Muscle layer of duodenum (tissue), 2 donors: ENCODE measurements around the gene CD53.
"Not testable (repeated sequence)": the region's sequence is repeated elsewhere in the genome, so short reads cannot be mapped to it uniquely, and the experiment has no call there.

Experiments
- H3K27ac ChIP-seq: one replicate; pipeline ENCODE4 v1.7.0; 2013; ENCODE audit warnings: mild to moderate bottlenecking, low read length
- H3K27me3 ChIP-seq: one replicate; pipeline ENCODE4 v1.7.0; 2013; ENCODE audit warnings: low read depth, mild to moderate bottlenecking, control low read depth, low read length
- H3K36me3 ChIP-seq, 2 donors: one replicate each; pipeline ENCODE4 v1.7.0; 2013; ENCODE audit warnings: low read length in 2 of 2, control low read depth in 1 of 2, mild to moderate bottlenecking in 1 of 2; ENCODE audit not compliant: insufficient read depth in 2 of 2, control insufficient read depth in 1 of 2
- H3K4me1 ChIP-seq, 2 donors: one replicate each; pipeline ENCODE4 v1.7.0; 2013; ENCODE audit warnings: low read length in 2 of 2, mild to moderate bottlenecking in 2 of 2, control low read depth in 1 of 2, moderate library complexity in 1 of 2; ENCODE audit not compliant: insufficient read depth in 2 of 2, control insufficient read depth in 1 of 2
- H3K4me3 ChIP-seq, 2 donors: one replicate each; pipeline ENCODE4 v1.7.0; 2013; ENCODE audit warnings: low read length in 2 of 2, low read depth in 1 of 2, mild to moderate bottlenecking in 1 of 2
- H3K9me3 ChIP-seq, 2 donors: one replicate each; pipeline ENCODE4 v1.7.0; 2013; ENCODE audit warnings: low read length in 2 of 2, control low read depth in 1 of 2, mild to moderate bottlenecking in 1 of 2; ENCODE audit not compliant: control insufficient read depth in 1 of 2
- donor health status: healthy.

Gene CD53, protein sequence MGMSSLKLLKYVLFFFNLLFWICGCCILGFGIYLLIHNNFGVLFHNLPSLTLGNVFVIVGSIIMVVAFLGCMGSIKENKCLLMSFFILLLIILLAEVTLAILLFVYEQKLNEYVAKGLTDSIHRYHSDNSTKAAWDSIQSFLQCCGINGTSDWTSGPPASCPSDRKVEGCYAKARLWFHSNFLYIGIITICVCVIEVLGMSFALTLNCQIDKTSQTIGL

DNA sequence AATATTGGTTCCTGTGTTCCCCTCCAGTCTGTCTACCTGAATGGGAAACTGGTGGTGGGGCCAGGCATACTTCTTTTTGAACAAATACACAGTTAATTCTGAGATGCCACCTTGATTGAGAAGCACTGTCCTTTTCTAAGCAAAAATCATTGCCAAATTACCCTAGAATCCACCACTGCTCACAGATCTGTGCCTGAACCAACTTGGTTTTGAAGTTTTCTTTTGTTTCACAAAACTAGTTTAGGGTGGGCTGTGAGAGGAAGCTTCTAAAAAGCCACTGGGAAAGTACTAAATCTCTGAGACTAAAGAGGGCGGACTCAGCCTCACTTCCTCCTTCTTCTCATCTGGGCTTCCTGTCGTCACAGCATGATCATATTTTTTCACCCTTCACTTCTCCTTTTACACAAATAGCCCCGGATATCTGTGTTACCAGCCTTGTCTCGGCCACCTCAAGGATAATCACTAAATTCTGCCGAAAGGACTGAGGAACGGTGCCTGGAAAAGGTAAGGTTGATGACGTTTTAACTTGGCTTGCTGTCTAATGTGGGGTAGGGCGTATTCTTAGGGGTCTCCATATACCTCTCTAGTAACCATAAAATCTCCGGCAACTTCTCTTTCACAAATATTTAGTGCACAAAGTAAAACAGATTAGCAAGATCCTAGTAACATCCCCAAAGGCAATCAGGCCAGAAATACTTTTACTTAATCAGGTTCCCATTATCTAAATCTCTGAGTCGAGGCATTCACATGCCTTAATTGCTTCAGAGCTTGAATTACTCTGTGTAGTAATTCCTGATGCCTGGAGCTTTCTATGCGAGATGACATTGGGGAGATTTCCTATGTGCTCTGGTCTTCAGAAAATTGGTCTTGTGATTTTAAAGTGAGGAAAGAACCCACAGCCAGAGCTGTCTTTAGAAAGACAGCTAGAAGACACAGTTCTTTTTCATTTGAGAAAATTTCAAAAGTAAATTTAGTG is at the start of gene CD53:
TSS of gene CD53 (plus strand) at position 404 of the 976 bp plus-strand sequence. CDS start 18,261 bp downstream, outside the sequence.
- Histone ChIP-seq H3K4me3 (peak within 1 kb of the TSS; percentile 32 to 67), H3K27me3 (no peaks in the 10 kb centered on the region), H3K36me3 (no peaks in the 10 kb centered on the region), H3K27ac (peak within 1 kb of the TSS; percentile 77), H3K4me1 (no peaks in the 10 kb centered on the region), H3K9me3 (peaks cover 0 to 7% of the 10 kb centered on the region in 2 donors)

DNA sequence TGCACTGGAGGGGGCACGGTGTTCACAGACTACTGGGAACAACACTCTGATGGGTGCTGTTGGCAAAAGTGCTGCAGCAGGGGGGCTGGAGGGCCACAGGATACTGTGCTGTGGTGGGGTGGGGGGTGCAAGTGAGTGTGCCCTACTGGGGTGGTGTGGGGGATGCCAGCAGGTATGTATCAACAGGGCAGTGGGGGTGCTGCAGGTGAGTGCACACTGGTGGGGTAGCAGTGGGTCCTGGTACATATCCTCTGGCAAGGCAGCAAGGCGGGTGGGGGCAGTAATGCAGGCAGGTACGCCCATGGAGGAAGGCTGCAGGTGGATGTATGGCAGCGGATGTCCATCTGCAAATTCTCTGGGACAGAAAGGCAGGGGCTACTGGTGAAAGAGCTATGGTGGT is 48.8 kb upstream of the CD53 start:
- Histone ChIP-seq H3K4me1 (no peaks in the 10 kb centered on the region), H3K36me3 (no peaks in the 10 kb centered on the region), H3K27me3 (no peaks in the 10 kb centered on the region), H3K27ac (no peak overlapping the region), H3K4me3 (no peak overlapping the region), H3K9me3 (no peaks in the 10 kb centered on the region)

DNA sequence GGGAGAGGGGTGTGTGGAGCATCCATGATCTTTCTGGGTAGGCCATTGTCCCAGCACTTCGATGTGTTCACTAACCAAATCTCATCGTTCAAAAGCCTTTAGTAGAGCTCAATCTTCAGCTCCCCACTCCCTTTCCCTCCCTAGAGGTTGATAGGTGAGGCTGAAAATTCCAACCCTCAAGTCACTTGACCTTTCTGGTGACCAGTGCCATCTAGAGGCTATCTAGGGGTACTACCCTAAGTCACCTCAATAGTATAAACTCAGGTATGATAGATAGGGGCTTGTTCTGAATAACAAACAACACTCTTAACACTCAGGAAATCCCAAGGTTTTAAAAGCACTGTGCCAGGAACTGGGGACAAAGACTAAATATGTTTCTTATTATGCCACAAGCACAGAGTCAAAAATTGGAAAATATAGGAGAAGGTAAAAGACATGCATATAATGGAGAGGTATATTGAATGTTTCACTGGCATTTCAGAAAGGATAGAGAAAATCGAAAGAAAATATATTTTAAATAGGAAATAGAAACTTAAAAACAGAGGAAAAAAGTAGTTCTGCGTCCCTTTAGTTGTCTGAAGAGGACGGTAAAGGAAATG is 42.9 kb upstream of the CD53 start:
- no peak overlapping the region for H3K4me3 ChIP-seq
- H3K4me1 ChIP-seq: no peaks in the 10 kb centered on the region
- H3K9me3 ChIP-seq: no peaks in the 10 kb centered on the region
- H3K36me3 ChIP-seq: no peaks in the 10 kb centered on the region
- no peaks in the 10 kb centered on the region for H3K27me3 ChIP-seq
- H3K27ac ChIP-seq: no peak overlapping the region

DNA sequence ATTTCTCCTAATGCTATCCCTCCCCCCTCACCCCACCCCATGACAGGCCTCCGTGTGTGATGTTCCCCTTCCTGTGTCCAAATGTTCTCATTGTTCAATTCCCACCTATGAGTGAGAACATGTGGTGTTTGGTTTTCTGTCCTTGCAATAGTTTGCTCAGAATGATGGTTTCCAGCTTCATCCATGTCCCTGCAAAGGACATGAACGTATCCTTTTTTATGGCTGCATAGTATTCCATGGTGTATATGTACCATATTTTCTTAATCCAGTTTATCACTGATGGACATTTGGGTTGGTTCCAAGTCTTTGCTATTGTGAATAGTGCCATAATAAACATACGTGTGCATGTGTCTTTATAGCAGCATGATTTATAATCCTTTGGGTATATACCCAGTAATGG is 39.2 kb upstream of the CD53 start:
- H3K27me3 ChIP-seq, H3K9me3 ChIP-seq, H3K4me1 ChIP-seq, H3K27ac ChIP-seq, H3K4me3 ChIP-seq, H3K36me3 ChIP-seq: not testable (repeated sequence)

DNA sequence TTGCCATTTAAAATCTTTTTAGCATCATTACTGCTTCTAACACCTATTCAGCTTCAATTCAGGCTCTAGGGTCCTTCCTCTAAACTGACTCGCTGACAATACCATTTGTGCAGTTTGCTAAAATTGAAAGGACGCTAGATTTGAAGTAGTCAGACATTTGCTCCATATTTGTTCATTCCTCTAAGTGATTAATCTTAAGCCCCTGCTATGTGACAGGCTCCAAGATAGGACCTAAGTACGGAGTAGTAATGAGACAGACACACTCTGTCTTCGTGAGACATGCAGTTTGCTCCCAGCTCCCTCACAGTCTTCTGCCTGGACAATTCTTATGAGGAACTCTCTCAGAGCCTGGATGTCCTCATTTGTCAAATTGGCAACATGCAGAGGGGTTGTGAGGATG is 26.1 kb upstream of the CD53 start:
- peaks cover 0 to 3% of the 10 kb centered on the region in 2 donors for H3K9me3 ChIP-seq
- H3K36me3 ChIP-seq: no peaks in the 10 kb centered on the region
- no peak overlapping the region for H3K27ac ChIP-seq
- H3K27me3 ChIP-seq: no peaks in the 10 kb centered on the region
- H3K4me1 ChIP-seq: no peaks in the 10 kb centered on the region
- H3K4me3 ChIP-seq: no peak overlapping the region

DNA sequence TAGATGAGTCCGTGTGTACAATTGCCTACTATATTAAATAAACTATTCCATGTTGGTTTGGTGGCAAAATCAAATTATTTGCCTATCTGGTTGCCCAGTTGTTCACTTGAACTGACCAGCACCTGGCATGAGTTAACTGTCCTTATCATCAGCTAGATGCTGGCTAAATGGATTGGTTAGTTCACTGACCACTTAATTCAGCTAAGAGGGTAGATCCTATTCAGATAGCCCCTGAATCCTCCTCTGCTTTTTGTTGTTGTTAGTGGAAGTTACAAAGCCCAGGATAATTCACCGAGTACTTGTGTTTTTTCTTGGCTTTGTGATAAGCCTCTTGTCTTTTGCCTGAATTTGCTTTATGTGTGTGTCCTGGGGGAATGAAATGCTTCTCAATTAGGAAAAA is 22.8 kb upstream of the CD53 start:
- Histone ChIP-seq H3K4me3 (no peak overlapping the region), H3K27ac (no peak overlapping the region), H3K36me3 (no peaks in the 10 kb centered on the region), H3K27me3 (no peaks in the 10 kb centered on the region), H3K9me3 (no peaks in the 10 kb centered on the region), H3K4me1 (no peaks in the 10 kb centered on the region)

DNA sequence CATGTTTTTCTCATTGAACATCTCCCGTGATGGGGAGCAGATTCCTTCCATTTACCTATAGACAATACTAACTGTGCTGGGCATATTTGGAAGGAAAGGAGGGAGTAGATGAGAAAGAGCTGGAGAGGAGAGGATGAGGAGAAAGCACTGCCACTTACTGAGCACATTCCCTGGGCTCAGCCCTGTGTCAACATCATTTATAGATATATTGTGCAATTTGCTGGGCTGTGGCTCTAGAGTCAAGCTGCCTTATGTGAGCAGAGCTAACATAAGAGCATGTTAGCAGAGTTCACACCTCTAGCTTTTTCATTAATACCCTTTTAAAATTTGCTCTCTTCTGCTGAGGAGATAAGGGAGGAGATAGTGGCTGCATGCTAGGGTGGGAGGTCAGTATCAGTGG is 22.3 kb upstream of the CD53 start:
- no peaks in the 10 kb centered on the region for H3K9me3 ChIP-seq
- no peaks in the 10 kb centered on the region for H3K4me1 ChIP-seq
- no peak overlapping the region for H3K4me3 ChIP-seq
- H3K36me3 ChIP-seq: no peaks in the 10 kb centered on the region
- H3K27me3 ChIP-seq: no peaks in the 10 kb centered on the region
- H3K27ac ChIP-seq: no peak overlapping the region

DNA sequence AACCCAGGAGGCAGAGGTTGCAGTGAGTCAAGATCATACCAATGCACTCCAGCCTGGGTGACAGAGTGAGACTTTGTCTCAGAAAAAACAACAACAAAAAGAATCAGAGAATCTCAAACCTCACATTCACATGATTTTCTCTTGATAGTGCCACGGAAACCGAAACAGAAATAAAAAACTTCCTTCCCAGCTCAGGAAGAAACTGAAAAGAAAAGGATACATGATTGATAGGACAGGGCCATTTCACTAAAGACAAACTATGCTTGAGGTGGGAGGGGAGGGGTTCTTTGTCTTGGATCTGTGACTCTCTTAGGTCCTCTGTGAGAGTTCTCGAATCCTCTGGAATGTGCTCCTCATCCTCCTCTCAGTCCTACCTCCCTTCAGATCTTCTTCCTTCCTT is 19.8 kb upstream of the CD53 start:
- Histone ChIP-seq H3K4me1 (no peaks in the 10 kb centered on the region), H3K27ac (no peak overlapping the region), H3K9me3 (no peaks in the 10 kb centered on the region), H3K36me3 (no peaks in the 10 kb centered on the region), H3K27me3 (no peaks in the 10 kb centered on the region), H3K4me3 (no peak overlapping the region)

DNA sequence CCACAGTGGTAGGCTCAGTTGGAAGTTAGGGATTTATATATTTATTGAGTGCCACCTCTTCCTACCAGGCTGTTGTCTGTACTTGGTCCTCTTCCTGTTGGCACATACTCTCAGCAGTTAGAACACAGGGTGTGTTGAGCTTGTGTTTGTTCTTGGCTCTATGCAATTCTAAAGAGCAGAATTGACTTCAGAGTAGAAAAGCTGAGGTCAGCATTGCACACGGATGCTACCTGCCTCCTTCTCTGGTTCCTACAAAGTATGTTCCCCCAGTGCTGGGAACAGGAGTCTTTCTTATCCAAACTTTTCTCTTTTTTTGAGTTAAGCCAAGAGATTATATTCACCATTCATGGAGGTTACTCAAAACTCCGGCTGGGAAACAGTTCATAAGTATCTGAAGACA is 16.5 kb upstream of the CD53 start:
- H3K9me3 ChIP-seq: no peaks in the 10 kb centered on the region
- no peaks in the 10 kb centered on the region for H3K27me3 ChIP-seq
- no peak overlapping the region for H3K27ac ChIP-seq
- H3K4me3 ChIP-seq: no peak overlapping the region
- no peaks in the 10 kb centered on the region for H3K36me3 ChIP-seq
- H3K4me1 ChIP-seq: no peaks in the 10 kb centered on the region

DNA sequence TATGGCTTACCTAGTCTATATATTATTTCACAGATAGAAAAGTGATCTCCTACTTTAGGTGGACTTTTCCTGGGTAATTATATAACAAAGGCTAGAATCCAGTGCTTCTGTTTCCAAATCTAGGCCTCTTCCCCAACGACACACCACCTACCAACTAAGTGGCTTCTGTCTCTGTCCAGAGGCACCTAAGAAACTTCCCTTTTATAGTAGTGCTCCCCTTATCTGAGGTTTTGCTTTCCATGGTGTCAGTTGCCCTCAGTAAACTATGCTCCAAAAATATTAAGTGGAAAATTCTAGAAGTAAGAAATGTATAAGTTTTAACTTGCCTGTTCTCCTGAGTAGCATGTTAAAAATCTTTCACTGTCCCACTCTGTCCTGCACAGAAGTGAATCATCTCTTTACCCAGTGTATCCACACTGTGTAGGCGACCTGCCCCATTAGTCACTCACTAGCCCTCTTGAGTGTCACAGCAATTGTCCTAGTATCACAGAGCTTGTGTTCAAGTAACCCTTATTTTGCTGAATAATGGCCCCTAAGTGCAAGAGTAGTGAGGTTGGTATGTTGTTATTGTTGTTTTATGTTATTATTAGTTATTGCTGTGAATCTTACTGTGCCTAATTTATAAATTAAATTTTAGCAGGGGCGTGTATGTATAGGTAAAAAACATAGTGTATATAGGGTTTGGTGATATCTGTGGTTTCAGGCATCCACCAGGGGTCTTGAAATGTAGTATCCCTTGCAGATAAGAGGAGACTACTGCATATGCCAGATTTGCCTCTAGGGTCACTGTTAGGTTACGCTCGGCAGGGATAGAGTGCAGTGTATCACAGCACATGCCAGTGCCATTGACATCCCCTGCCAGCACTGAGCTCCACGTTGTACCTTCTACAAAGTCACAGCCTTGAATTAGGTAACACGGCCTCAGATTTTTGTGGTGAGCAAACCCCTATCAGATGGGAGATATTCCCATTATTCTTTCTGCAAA is 14.7 kb upstream of the CD53 start:
- H3K4me1 ChIP-seq: no peaks in the 10 kb centered on the region
- no peak overlapping the region for H3K27ac ChIP-seq
- no peaks in the 10 kb centered on the region for H3K36me3 ChIP-seq
- no peaks in the 10 kb centered on the region for H3K27me3 ChIP-seq
- H3K4me3 ChIP-seq: no peak overlapping the region
- no peaks in the 10 kb centered on the region for H3K9me3 ChIP-seq
